HG02938 (cell line): ENCODE results near the gene EDIL3.
"Not testable (repeated sequence)": the region's sequence is repeated elsewhere in the genome, so short reads cannot be mapped to it uniquely, and the experiment has no call there.

ENCODE experiments used
- ATAC-seq: cut with Tn5 transposase; IDR thresholded peaks from one replicate; pipeline ENCODE4 v1.9.1; 2021; ENCODE audit warnings: mild to moderate bottlenecking, moderate library complexity; ENCODE audit not compliant: unreplicated experiment

EDIL3 gene

GRCh38 chr5:84085387-84086041 is 299.2 kb downstream of the EDIL3 start:
- ATAC-seq = no peak

GRCh38 chr5:84080908-84081307 is 303.8 kb downstream of the EDIL3 start:
- ATAC-seq = no peak

GRCh38 chr5:84072339-84072738 is 312.3 kb downstream of the EDIL3 start:
- no peak for ATAC-seq

GRCh38 chr5:84069608-84070179 is 315.0 kb downstream of the EDIL3 start:
- no peak for ATAC-seq

GRCh38 chr5:84063041-84063440 is 321.6 kb downstream of the EDIL3 start:
- ATAC-seq = no peak

GRCh38 chr5:84059672-84060071 is 325.0 kb downstream of the EDIL3 start:
- ATAC-seq = no peak

GRCh38 chr5:84058561-84058960 is 326.1 kb downstream of the EDIL3 start:
- no peak for ATAC-seq

- no peak for ATAC-seq
Observed at GRCh38 chr5:84057211-84057610, 327.5 kb downstream of the EDIL3 start.

- no peak for ATAC-seq
Observed at GRCh38 chr5:84045964-84046363, 338.7 kb downstream of the EDIL3 start.

- ATAC-seq = no peak
Observed at GRCh38 chr5:84036842-84037241, 347.8 kb downstream of the EDIL3 start.

GRCh38 chr5:84032324-84032723 is 352.4 kb downstream of the EDIL3 start:
- no peak for ATAC-seq

- ATAC-seq = no peak
Observed at GRCh38 chr5:84028093-84028492, 356.6 kb downstream of the EDIL3 start.

GRCh38 chr5:84018521-84018920 is 366.2 kb downstream of the EDIL3 start:
- not testable (repeated sequence) for ATAC-seq

- ATAC-seq = no peak
Observed at GRCh38 chr5:84017523-84018172, 367.0 kb downstream of the EDIL3 start.

- ATAC-seq = no peak
Observed at GRCh38 chr5:84016085-84016484, 368.6 kb downstream of the EDIL3 start.

GRCh38 chr5:84014966-84015365 is 369.7 kb downstream of the EDIL3 start:
- no peak for ATAC-seq

GRCh38 chr5:83993803-83994202 is 390.9 kb downstream of the EDIL3 start:
- no peak for ATAC-seq

- ATAC-seq = no peak
Observed at GRCh38 chr5:83991566-83992224, 393.0 kb downstream of the EDIL3 start.

- ATAC-seq = no peak
Observed at GRCh38 chr5:83988293-83988685, 396.4 kb downstream of the EDIL3 start.

GRCh38 chr5:83987513-83988292 is 397.0 kb downstream of the EDIL3 start:
- no peak for ATAC-seq

GRCh38 chr5:83983852-83984251 is 400.8 kb downstream of the EDIL3 start:
- no peak for ATAC-seq
